Esophagus (tissue), 2 donors: ENCODE data around the gene FHOD3. TPM values are rescaled to one million over a fixed set of nuclear protein-coding genes. Genes with fewer than 3 reads are reported as not detected.
A peak's percentile ranks its signal among the peaks of the same experiment; 100 is the strongest.

Experiments used
- H3K27ac ChIP-seq, 2 donors: one replicate each; pipeline ENCODE4 v1.5.1; 2013; ENCODE audit warnings: low read depth in 2 of 2, mild to moderate bottlenecking in 2 of 2, inconsistent platforms in 1 of 2, low read length in 1 of 2, moderate library complexity in 1 of 2
- H3K27me3 ChIP-seq, 2 donors: one replicate each; pipeline ENCODE4 v1.6.1; 2013; ENCODE audit warnings: low read length in 2 of 2, control low read depth in 1 of 2, mild to moderate bottlenecking in 1 of 2; ENCODE audit not compliant: insufficient read depth in 2 of 2, control insufficient read depth in 1 of 2
- H3K36me3 ChIP-seq, 2 donors: one replicate each; pipeline ENCODE4 v1.6.1; 2013; ENCODE audit warnings: low read length in 1 of 2; ENCODE audit not compliant: control insufficient read depth in 2 of 2, insufficient read depth in 2 of 2
- H3K4me1 ChIP-seq, 2 donors: one replicate each; pipeline ENCODE4 v1.6.1; 2013; ENCODE audit warnings: low read length in 1 of 2; ENCODE audit not compliant: control insufficient read depth in 2 of 2, insufficient read depth in 2 of 2
- H3K4me3 ChIP-seq, 2 donors: one replicate each; pipeline ENCODE4 v1.5.1; 2013; ENCODE audit warnings: low read length in 2 of 2, mild to moderate bottlenecking in 2 of 2, low read depth in 1 of 2, moderate library complexity in 1 of 2
- H3K9me3 ChIP-seq, 2 donors: one replicate each; pipeline ENCODE4 v1.6.1; 2013; ENCODE audit warnings: mild to moderate bottlenecking in 2 of 2, low read depth in 1 of 2, low read length in 1 of 2, moderate library complexity in 1 of 2; ENCODE audit not compliant: control insufficient read depth in 2 of 2, insufficient read depth in 1 of 2
- WGBS, 2 donors: extraction: QIAGEN DNeasy Blood & Tissue Kit; methylation state at CpG; one replicate each; pipeline ENCODE4 v1.1.7; 2013; 5-methylcytosine and 5-hydroxymethylcytosine counted together
- polyA plus RNA-seq, 2 donors: library from polyadenylated mRNA; stranded (reverse); fragments of 200-250 nt; gene quantifications; one replicate each; pipeline ENCODE4 v1.2.3, GENCODE V29; 2013
- donor health status: healthy with polysubstance abuse.
- donor health status: Bipolar disorder and iron deficiency.

The FHOD3 gene
- polyA plus RNA-seq, 2 donors, result 3.7 to 11.1 TPM

GRCh38 chr18:36560187-36560586 lies 262.7 kb downstream of the FHOD3 start:
- no peaks in the 10 kb centered on the region for H3K36me3 ChIP-seq
- WGBS, 2 donors, result 63 to 79% methylated on average over 2 of the region's 2 CpGs
- H3K4me3 ChIP-seq, result no peak overlapping the region
- no peaks in the 10 kb centered on the region for H3K9me3 ChIP-seq
- no peaks in the 10 kb centered on the region for H3K4me1 ChIP-seq
- H3K27ac ChIP-seq, result no peak overlapping the region
- H3K27me3 ChIP-seq, result no peaks in the 10 kb centered on the region

DNA sequence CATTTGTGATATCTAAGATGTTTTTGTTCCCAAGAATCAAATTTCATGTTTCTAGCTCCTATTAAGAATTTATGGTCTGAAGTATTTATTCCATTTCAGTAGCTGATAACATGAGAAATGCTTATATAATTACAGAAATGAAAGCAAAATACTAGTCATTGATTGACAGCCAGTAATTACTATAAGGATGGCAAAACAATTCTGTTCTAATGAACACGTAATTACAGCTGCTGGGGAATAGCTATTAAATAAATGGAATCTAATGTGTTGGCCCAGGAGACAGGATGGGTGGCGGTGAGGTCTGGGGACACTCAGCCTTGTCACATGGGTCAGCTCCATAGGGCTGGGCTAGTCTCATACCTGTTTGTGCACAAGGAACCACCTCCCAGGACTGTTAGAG lies 263.5 kb downstream of the FHOD3 start:
- WGBS, 2 donors, result 86 to 88% methylated on average over 2 of the region's 2 CpGs
- H3K4me3 ChIP-seq, result no peak overlapping the region
- no peaks in the 10 kb centered on the region for H3K27me3 ChIP-seq
- H3K4me1 ChIP-seq, result no peaks in the 10 kb centered on the region
- no peaks in the 10 kb centered on the region for H3K36me3 ChIP-seq
- H3K9me3 ChIP-seq, result no peaks in the 10 kb centered on the region
- no peak overlapping the region for H3K27ac ChIP-seq

DNA sequence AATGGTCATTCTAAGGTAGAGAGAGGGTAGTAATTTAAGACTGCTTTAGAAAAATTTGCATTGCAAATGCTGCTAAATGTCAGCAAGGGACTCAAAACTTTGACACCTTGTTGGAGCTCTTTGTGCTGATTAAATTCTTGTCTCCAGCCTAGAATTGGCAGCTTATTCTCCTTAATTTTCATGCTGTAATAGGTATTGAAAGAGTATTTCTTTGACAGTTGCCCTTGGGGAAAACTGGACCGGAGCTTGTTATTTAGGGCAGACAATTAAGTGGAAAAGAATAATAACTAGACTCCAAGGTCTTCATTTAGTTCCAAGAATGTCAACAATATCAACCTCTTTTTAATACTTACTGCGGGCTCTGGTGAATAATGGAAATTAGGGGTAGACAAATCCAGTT lies 267.3 kb downstream of the FHOD3 start:
- no peaks in the 10 kb centered on the region for H3K9me3 ChIP-seq
- no peak overlapping the region for H3K4me3 ChIP-seq
- WGBS, 2 donors, result 33 to 58% methylated on average over 2 of the region's 2 CpGs
- no peaks in the 10 kb centered on the region for H3K4me1 ChIP-seq
- H3K27me3 ChIP-seq, result no peaks in the 10 kb centered on the region
- H3K27ac ChIP-seq, result no peak overlapping the region
- H3K36me3 ChIP-seq, result no peaks in the 10 kb centered on the region

GRCh38 chr18:36567800-36568199 lies 270.3 kb downstream of the FHOD3 start:
- H3K27me3 ChIP-seq, result no peaks in the 10 kb centered on the region
- H3K27ac ChIP-seq, result peak overlapping the region in 1 of 2 donors; percentile 13

GRCh38 chr18:36568487-36568886 lies 271.0 kb downstream of the FHOD3 start:
- Histone ChIP-seq H3K27ac (peak overlapping the region in 1 of 2 donors; percentile 49), H3K9me3 (no peaks in the 10 kb centered on the region), H3K4me3 (no peak overlapping the region), H3K36me3 (no peaks in the 10 kb centered on the region), H3K27me3 (no peaks in the 10 kb centered on the region), H3K4me1 (no peaks in the 10 kb centered on the region)
- 39 to 48% methylated on average over 4 of the region's 4 CpGs for WGBS, 2 donors

More at GRCh38 chr18:36567800-36568199, 270.3 kb downstream of the FHOD3 start:
- Histone ChIP-seq H3K4me1 (no peaks in the 10 kb centered on the region), H3K4me3 (no peak overlapping the region), H3K36me3 (no peaks in the 10 kb centered on the region), H3K9me3 (no peaks in the 10 kb centered on the region)
- WGBS, 2 donors, result 78 to 86% methylated on average over 1 of the region's 1 CpG

DNA sequence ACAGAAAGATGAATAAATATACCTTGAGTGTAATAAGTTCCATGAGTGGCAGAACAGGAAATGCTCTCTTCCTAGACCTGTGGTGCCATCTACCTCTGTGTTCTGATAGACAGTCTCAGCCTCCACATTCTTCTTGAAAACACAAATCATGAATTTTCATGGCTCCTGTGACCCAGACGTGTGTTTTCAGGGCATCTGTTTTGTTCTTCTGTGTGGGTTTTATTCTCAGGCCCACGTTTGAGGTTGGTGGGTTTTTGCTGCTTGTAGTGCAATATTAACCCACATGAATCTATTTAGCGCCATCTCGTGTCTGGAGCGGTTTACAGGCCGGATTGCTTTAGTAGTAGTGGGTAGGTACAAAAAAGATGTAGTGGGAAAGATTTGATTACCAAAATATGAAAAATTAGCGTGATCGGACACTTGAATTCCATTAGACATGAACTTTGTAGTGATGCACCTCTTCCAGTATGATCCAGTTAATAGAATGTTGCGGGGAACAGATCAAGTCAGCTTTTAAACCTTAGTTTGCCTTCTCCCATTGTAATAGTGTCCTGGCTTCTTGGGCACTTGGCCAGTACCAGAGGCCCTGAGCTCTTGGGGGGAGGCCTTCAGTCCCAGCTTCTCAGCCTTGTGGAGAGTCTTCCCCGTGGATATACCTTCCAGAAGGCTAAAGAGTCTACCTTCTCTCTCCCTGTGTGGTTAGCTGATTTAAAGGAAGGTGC lies 274.8 kb downstream of the FHOD3 start:
- Histone ChIP-seq H3K36me3 (no peaks in the 10 kb centered on the region), H3K27ac (no peak overlapping the region)
- WGBS, 2 donors, result 23 to 24% methylated on average over 10 of the region's 10 CpGs

GRCh38 chr18:36576339-36576738 lies 278.8 kb downstream of the FHOD3 start:
- Histone ChIP-seq H3K4me3 (no peak overlapping the region), H3K4me1 (peaks cover 0 to under 1% of the 10 kb centered on the region in 2 donors), H3K9me3 (no peaks in the 10 kb centered on the region), H3K27me3 (no peaks in the 10 kb centered on the region), H3K36me3 (no peaks in the 10 kb centered on the region), H3K27ac (no peak overlapping the region)
- WGBS, 2 donors, result 87 to 95% methylated on average over 2 of the region's 2 CpGs

More for the DNA sequence above, 274.8 kb downstream of the FHOD3 start:
- H3K9me3 ChIP-seq, result no peaks in the 10 kb centered on the region
- H3K27me3 ChIP-seq, result no peaks in the 10 kb centered on the region
- no peak overlapping the region for H3K4me3 ChIP-seq
- no peaks in the 10 kb centered on the region for H3K4me1 ChIP-seq

- Histone ChIP-seq H3K27ac (peak overlapping the region in 1 of 2 donors; percentile 37), H3K9me3 (no peaks in the 10 kb centered on the region), H3K4me3 (no peak overlapping the region), H3K4me1 (peaks cover 0 to 2% of the 10 kb centered on the region in 2 donors), H3K36me3 (no peaks in the 10 kb centered on the region), H3K27me3 (no peaks in the 10 kb centered on the region)
- WGBS, 2 donors, result 46 to 50% methylated on average over 2 of the region's 2 CpGs
Measured at GRCh38 chr18:36578871-36579710, 281.6 kb downstream of the FHOD3 start.

- no peaks in the 10 kb centered on the region for H3K36me3 ChIP-seq
- H3K9me3 ChIP-seq, result no peaks in the 10 kb centered on the region
- 43 to 52% methylated on average over 2 of the region's 2 CpGs for WGBS, 2 donors
- peak overlapping the region; percentile 25 to 67 for H3K27ac ChIP-seq
- H3K4me3 ChIP-seq, result no peak overlapping the region
- H3K4me1 ChIP-seq, result peaks cover 0 to 2% of the 10 kb centered on the region in 2 donors
- no peaks in the 10 kb centered on the region for H3K27me3 ChIP-seq
Measured at GRCh38 chr18:36580266-36580665, 282.8 kb downstream of the FHOD3 start.
